T-helper 2 cell treated with Interferon-gamma antibody and Interleukin-4, amounts not matched to agents 100 ng/mL and 5 ng/mL, for 36 hours (primary cell): ENCODE measurements around the gene CD46. TPM values are rescaled to one million over a fixed set of nuclear protein-coding genes. Genes with fewer than 3 reads are reported as not detected.

Source experiments
- intact Hi-C: fragments of 100-400 bp; cut with micrococcal nuclease; formaldehyde crosslinking; loops from one replicate; pipeline ENCODE4 v1.15.1; 2023
- total RNA-seq: library from RNA; stranded (reverse); gene quantifications from 2 replicates; pipeline ENCODE4 v1.2.3, GENCODE V29; 2022

The CD46 gene
- total RNA-seq, 1 donor from 2014 or later = 105 TPM

- intact Hi-C loops = no loop called here
These were observed 61.1 kb downstream of the CD46 start for GRCh38 chr1:207812778-207813511.

GRCh38 chr1:207813512-207813881, 61.6 kb downstream of the CD46 start:
- intact Hi-C loops = no loop called here

DNA sequence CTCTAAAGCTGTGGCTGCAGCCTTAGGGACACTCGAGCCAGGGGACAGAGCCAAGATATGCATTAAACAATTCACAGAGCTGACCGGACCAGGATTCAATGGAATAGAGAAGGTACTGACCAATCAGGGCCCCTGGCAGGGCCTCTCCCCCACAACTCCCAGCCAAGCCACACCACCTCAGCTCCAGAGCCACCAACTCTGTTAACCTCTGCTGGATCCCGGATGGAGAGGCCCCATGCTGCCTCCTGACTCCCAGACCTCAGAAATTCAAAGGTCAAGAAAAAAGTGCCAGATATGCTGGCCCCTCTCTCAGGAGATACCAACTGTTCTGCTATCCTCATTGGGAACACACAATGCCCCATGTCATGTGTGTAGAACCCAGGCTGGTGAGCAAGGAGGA, 62.1 kb downstream of the CD46 start:
- intact Hi-C loops = no loop called here

DNA sequence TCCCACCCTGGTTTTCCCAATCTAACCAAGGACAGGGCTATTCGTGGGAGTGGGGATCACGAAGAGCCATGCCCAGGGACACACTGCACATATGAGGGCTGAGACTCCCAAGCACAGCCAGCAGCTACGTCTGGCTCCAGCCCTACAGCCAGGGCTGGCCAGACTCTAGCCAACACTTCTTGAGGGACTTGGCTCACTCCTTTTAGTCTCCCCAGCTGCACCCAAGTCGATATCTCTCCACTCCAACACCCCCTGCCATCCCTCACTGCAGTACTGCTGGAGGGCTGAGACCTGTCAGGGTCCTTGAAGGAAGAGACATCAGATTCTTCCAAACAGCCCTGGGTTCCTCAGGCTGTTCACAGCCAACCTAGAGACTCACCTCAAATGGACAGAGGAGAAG, 62.6 kb downstream of the CD46 start:
- intact Hi-C loops = no loop called here

GRCh38 chr1:207815466-207815865, 63.6 kb downstream of the CD46 start:
- intact Hi-C loops = no loop called here

GRCh38 chr1:207815913-207816291, 64.0 kb downstream of the CD46 start:
- intact Hi-C loops = no loop called here

DNA sequence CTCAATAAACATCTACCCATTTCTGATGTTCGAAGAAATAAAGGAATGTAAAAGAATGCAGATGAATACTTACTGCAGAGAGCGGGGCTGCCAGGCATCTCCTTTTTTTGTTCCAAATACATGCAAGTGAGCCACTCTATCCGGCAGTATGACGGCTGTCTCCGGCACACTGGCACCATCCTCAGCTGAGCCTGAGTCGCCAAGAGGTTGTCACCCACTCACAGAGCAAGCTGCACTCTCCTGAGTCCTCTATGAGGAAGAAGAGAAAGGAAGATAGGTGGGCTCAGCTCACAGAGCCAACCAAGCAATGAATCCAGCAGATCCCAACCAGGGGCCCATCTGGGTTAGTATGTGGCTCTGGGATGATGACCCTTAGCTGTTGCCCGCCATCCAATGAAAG, 65.3 kb downstream of the CD46 start:
- intact Hi-C loops = no loop called here

DNA sequence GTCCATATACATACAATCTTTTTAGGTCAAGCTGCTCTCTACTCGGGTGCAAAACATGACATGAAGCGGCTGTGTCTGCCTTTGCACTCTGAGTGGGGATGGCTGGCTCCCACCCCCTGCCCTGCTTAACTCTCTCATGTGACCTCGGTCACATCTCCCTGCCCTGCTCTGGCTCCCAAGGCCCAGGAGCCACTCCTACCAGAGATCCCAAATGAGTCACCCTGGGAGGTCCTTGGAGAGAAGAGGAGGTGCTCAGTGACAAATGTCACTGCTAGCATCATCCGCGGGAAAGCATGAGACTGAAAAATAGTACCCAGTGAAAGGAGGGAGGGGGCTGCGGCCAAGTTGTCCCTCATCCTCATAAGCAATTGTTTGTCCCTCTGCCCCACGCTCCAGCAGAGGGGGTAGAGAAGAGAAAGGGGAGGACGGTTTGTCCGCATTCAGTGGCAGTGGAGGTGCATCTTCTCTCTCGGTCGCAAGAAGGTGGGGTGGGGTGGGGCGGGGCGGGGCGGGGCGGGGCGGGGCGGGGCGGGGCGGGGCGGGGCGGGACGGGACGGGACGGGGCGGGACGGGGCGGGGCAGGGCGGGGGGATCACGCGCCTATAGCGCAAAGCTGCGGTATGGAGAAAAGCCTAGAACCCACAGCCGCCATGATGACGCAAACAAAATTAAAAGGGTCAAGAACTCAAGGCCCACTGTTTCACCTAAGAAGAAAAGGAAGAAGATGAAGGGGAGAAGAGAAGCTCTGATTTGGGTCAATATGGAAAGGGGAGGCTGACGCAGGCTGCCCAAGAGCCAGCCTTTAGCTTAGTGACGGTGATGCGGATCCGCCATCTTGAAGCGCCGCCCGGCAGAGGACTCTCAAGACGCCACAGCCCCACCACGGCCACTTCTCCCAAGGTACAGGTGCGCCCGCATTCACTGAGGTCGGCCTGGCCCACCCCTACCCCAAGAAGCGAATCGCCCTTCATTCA, 66.2 kb downstream of the CD46 start:
- intact Hi-C loops = no loop called here

DNA sequence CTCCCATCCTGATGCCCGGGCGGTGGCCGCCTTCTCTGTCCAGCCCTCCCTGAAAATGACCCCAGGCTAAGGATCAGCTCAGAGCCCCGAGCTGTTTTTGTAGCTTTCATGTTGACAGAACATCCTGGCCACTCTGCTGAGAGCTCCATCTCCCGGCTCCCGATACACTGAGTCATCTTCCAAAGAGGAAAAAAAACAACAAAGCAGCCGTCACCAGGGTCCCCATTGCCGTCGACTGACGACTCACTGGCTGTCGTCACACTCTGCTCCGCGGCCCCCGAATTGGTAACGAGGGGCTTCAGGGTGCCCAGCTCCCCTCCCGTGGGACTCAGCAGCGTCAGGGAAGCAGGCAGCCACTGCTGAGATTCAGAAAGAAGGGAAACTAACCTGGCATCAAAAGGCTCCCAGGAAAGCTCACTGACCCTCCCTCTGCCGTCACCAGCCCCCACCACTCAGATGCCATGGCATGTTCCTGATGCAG, 67.2 kb downstream of the CD46 start:
- intact Hi-C loops = no loop called here

GRCh38 chr1:207820568-207821463, 69.0 kb downstream of the CD46 start:
- intact Hi-C loops = loop anchor here (10.0 kb wide), 1 partner anchor 766 kb away; the partner anchor contains the start of genes PFKFB2 and YOD1

- intact Hi-C loops = loop anchor here (10.0 kb wide), 1 partner anchor 767 kb away; the partner anchor contains the start of genes PFKFB2 and YOD1
These were observed 69.7 kb downstream of the CD46 start for GRCh38 chr1:207821464-207822045.

- intact Hi-C loops = loop anchor here (10.0 kb wide), 1 partner anchor 767 kb away; the partner anchor contains the start of genes PFKFB2 and YOD1
These were observed 70.3 kb downstream of the CD46 start for GRCh38 chr1:207822124-207822601.

DNA sequence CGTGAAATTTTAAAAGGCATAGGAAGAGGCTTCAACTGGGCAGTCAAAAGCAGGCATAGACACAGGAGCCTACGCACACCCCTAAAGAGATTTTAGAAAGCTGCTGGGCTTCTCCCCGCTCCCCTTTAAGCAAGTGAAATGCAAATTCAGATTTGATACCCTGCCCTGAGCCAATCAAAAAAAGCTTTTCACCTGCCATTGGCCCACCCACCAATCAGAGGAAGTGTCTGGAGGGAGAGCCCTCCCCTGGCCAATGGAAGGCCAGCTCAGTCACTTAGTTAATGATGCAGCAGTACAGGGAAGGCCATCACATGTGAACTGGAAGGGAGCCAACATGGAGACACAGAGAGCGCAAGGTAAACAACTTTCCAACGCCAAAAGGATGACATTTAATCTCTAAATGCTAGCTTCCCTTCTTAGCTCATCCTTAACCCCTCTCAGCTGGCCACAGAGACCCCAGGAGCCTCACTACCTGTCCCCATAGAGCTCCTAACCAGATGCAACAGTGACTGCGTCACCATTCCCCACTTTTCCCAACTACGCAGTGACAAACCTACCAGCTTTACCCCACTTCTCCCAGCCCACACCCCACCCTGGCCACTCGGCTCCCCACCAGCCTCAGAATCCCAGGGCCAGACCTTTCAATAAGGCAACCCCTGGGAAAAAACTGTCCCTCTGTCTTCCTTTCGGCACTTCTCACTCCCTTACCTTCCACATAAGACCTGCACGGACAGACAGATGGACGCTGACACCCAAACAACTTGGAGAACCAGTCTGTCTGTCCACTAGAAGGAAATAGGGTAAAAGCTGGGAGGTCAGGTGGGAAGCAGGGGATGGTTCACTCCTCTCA, 71.0 kb downstream of the CD46 start:
- intact Hi-C loops = loop anchor here (10.0 kb wide), 1 partner anchor 768 kb away; the partner anchor contains the start of genes PFKFB2 and YOD1

DNA sequence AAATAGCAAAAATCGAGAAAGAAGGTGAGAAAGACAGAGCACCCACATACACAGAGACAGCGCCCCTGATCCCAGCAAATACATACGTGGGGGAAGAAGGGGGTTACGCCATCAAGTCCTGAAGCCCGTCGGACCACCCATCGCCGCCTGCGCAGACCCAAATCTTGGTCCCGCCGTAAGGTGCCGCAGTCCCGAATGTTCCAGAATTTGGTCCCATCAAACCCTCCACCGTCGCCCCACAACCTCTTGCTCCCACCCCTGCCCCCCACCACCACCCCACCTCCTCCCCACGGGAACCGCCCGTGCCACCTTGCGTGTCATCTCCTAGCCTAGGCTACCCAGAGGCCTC, 71.7 kb downstream of the CD46 start:
- intact Hi-C loops = loop anchor here (10.0 kb wide), 1 partner anchor 769 kb away; the partner anchor contains the start of genes PFKFB2 and YOD1

DNA sequence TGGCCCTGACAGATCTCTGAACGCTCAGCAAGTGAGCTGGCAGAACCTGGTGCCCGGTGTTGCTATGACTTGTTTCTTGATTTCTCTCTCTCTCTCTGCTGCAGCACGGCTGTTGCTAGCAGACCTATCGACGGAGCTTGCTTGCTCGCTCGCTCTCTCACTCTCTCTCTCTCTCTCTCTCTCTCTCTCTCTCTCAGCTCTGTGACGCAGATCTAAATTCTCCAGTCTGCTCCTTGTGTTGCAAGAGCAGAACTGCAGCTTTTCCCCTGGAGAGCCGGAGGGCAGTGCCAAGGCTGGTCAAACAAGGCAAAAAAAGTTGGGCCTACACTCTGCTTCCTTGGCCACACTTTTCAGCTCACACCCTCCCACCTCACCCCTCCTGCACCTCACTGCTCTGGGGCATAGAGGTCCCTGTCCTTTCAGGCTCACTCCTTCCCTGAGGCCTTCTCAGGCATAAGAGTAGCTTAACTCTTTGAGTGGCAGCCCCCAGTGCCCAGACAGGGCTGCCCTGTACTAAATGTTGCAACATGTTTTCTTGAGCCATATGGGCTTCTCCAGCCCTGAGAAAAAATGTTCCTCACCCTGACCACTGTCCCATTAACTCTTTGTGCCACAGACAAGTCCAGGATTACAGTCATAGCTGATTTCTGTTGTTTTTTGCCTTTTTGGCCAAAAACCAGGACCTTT, 72.2 kb downstream of the CD46 start:
- intact Hi-C loops = loop anchor here (1.0 to 10.0 kb wide), 3 partner anchors 8 to 769 kb away; partner anchors contain the start of genes CD46, PFKFB2 and YOD1

- intact Hi-C loops = loop anchor here (1.0 to 10.0 kb wide), 4 partner anchors 7 to 770 kb away; partner anchors contain the start of genes CD46, CD55, PFKFB2 and YOD1
These were observed 73.0 kb downstream of the CD46 start for GRCh38 chr1:207824691-207825408.

DNA sequence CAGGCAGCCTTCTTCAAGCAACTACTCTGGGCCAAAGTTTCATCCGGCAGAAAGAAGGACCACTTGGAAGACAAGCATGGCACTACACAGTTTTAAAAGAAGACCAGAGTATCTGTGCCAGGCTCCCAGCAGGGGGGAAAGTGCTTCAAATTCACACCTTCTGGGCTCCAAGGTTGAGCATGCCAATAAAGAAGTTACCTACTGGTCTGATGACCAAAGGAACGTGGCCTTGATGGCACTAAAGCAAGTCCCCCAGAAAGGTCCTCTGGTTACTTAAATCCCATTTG, 73.5 kb downstream of the CD46 start:
- intact Hi-C loops = loop anchor here (2.0 to 10.0 kb wide), 3 partner anchors 73 to 771 kb away; partner anchors contain the start of genes CD46, CD55, PFKFB2 and YOD1
